GM08714 (cell line): ENCODE measurements around the gene PGRMC2.
A peak's percentile ranks its signal among the peaks of the same experiment; 100 is the strongest.

ENCODE experiments used
- H3K4me3 ChIP-seq: fragments of 200-500 bp; sonication (Bioruptor generic); 2 replicates; pipeline ENCODE4 v1.5.1; 2014; ENCODE audit warnings: mild to moderate bottlenecking, low read length, inconsistent platforms
- ZNF274 ChIP-seq: IDR thresholded peaks from 2 replicates; pipeline ENCODE4 v1.6.1; 2012; ENCODE audit warnings: mild to moderate bottlenecking, low read depth, low read length

Gene PGRMC2

DNA sequence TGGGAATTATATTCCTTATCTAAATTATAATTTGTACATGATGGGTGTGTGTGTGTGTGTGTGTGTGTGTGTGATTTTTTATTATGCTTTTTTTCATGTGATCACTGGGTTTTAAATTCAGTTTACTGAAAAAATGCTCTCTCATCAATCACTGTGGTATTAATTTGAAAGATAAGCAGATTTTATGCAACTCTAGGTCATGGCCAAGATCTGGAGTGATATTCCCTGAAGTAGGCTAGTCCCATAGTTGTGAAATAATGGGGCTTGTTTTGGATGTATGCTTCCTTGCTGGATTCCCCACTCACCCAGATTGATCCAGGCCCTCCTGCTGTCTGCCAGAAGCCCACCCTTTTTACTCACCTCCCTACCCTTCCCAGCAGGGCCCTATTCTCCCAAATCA, 22.0 kb upstream of the PGRMC2 start:
- H3K4me3 ChIP-seq = no peak overlapping the region
- TF ChIP-seq ZNF274 = no peak

DNA sequence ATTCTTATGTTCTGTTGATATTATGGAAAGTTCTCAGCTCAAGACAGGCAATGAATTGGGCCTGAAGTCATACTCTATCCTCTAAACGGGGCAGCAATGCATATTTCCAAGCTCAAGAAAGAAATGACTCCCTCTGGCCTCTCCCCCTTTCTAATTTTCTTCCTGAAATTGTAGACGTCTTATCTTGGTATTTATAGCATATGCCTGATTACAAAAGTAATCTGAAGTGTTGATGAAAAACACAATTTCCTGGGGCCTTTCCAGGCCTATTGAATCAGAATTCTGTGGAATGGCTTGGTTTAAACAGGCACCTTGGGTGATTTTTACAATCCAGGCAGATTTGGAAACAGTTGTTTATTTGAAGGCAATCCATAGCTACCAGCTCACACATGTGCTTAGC, 21.4 kb upstream of the PGRMC2 start:
- no peak overlapping the region for H3K4me3 ChIP-seq
- no peak for TF ChIP-seq ZNF274

- H3K4me3 ChIP-seq = no peak overlapping the region
- no peak for TF ChIP-seq ZNF274
Observed at GRCh38 chr4:128307123-128307571, 19.5 kb upstream of the PGRMC2 start.

DNA sequence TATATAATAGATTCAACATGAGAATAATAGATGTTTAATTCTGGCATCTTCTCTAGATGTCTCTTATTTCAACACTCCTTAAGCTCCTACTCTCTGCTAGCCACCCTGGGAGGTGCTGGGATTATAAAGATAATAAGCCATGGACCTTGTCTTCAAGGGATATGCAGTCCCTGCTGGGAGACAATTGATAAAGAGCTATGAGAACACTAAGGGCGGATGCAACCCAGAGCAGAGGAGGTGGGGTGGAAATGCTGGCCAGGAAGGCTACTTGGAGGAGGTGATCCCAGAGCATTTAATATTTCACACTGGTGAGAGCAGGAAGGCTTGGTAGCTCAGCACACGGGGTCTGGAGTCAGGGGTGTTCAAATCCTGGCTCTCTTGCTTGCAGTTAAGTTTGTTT, 18.3 kb upstream of the PGRMC2 start:
- no peak for TF ChIP-seq ZNF274

GRCh38 chr4:128303986-128304385, 16.4 kb upstream of the PGRMC2 start:
- no peak overlapping the region for H3K4me3 ChIP-seq
- TF ChIP-seq ZNF274 = no peak

More for the DNA sequence above, 18.3 kb upstream of the PGRMC2 start:
- H3K4me3 ChIP-seq = no peak overlapping the region

DNA sequence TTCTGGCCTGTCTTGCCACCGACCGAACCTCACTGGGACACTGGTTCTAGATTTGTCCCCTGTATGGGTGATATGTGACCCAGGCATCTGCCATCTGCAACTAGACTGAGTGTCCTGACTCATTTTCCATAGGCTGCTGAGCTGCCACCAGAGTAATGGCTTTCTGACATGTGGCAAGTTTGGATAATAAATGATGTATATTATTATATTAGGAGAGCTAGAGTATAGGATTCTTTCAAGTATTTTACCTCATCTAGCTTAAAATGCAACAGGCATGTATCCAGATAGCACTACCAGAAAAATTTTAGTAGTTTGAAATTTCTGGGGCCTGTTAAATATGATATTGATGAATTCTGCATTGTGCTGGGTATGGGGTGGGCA, 15.8 kb upstream of the PGRMC2 start:
- H3K4me3 ChIP-seq = no peak overlapping the region
- no peak for TF ChIP-seq ZNF274

DNA sequence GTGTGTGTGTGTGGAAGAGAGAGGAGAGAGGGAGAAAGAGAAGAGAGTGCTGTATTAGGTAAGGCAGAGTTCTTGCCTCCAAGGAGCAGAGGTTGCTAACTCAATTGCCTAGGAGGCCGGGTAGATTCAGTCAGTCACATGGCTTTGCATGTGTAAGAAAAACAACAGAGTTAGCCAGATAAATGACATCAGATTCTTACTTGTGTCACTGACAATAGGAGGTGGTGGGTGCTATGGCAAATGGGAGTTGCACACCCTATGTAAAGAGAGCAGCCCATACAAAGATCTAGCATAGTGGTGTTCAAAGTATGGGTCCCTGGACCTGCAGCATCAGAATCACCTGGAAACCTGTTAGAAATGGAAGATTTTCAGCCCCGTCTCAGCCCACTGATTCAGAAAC, 14.4 kb upstream of the PGRMC2 start:
- TF ChIP-seq ZNF274 = no peak
- no peak overlapping the region for H3K4me3 ChIP-seq

DNA sequence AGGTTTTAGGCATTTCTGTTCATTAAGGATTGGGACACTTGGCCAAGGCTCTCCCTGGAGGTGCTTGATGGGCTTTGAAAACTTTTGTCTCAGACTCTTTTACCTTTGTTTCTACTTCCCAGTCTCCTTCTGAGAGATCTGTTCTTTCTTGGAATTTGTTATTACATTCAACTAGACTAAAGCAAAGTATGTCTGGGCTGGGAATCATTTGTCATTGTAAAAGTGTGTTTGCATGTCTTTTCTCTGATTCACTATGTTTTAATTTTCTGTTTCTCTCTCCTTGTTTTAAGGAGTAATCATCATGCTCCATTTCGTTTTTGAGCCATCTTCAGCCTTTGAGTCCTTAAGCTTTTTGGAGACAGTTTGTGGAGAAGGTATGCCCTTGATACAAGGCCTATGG, 12.2 kb upstream of the PGRMC2 start:
- no peak for TF ChIP-seq ZNF274
- no peak overlapping the region for H3K4me3 ChIP-seq

DNA sequence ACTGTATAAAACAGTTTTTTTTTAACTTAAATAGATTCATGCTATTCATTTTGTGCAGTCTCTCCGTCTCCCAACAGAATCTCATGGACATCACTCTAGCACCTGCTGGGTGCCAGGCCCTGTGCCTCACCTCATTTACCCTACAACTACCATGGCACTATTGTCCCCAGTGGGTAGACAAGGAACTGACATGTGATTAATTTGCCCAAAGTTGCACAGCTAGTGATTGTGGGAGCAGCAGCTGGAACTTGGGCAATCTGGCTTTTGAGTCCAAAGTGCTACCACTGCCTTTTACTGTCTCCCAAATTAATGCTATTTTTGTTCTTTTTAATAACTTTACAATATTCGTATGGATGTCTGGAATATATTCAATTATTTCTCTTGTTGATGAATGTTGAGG, 11.2 kb upstream of the PGRMC2 start:
- H3K4me3 ChIP-seq = no peak overlapping the region
- TF ChIP-seq ZNF274 = no peak

DNA sequence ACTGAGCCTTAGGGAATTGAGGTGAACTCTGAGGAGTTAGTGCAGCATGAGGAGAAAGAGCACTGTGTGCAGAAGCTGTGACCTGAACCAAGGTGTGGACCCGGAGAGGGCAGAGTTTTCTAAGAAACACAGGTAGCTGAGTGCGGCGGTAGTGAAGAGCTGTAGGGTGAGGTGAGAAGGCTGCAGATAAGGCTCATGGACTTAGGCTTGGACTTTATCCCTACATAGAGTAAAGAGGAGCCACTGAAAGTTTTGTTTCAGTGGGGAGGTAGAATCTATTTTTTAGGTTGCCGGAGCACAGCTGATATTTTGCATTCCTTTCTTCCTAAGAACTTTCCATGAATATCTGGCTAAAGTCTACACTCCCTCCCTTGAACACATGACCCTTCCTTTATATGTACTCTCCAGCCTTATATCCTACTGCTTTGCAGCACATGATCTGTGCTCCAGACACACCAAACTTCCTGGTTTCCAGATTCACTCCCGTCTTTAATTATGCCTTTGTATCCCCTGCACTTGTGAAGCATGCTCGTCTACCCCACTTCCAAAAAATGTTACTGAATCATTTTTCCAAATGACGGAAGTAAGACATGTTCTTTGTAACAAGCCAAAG, 10.6 kb upstream of the PGRMC2 start:
- H3K4me3 ChIP-seq = no peak overlapping the region
- no peak for TF ChIP-seq ZNF274

- H3K4me3 ChIP-seq = no peak overlapping the region
- no peak for TF ChIP-seq ZNF274
Observed at GRCh38 chr4:128295255-128295654, 7.6 kb upstream of the PGRMC2 start.

DNA sequence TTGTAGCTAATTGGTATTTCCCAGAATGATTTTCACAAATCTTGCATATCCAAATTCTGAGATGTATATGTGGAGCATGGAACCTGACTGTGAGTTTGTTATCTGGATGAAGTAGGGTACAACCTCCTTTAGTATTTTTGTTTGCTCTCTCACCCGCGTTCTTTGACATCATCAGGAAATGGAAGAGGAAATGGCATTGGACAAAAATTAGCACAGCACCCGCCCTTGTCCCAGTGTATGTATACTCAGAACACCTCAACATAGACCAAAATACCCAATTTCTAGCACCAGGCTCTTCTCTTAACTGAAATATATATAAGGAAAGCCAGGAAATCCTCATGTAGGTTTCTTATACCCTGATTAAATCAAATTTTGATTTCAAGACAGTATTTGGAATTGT, 6.9 kb upstream of the PGRMC2 start:
- no peak overlapping the region for H3K4me3 ChIP-seq
- no peak for TF ChIP-seq ZNF274

DNA sequence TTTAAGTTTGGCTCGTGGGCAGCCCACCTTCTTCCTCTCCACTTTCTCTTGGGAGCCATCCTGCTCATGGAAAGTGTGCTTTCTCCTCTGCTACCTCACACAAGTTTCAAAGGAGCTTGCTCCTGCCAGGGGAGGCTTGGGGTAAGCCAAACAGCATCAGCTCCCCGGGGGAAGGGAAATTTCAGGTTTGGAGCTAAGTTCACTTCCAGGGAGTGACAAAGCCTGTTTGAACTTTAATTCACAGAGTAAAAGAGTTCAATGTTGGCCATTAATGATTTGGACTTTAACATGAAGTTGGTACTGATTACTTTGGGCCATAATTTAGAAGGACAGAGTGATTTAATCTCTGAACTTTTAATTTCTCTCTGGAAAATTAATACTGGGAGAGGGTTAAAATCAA, 4.7 kb upstream of the PGRMC2 start:
- no peak overlapping the region for H3K4me3 ChIP-seq

GRCh38 chr4:128291096-128291495, 3.5 kb upstream of the PGRMC2 start:
- TF ChIP-seq ZNF274 = no peak
- H3K4me3 ChIP-seq = no peak overlapping the region

More for the DNA sequence above, 4.7 kb upstream of the PGRMC2 start:
- TF ChIP-seq ZNF274 = no peak

DNA sequence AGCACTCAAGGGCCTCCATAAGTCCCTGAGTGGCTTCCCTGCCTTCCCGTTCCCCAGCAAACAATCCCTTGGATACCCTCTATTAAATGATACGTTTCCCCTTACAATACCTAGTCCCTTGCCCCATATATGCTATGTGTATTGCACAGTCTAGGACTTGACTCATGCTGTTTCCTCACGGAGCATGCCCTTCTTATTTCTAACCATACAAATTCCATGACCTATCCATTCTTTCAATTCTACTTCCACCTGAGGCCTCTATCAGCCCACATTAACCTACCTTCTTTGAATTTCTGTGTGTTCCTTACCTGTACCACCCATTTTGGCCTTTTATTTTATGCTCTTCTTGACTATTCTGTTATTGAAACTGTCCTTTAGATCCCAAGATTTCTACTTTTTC, 2.9 kb upstream of the PGRMC2 start:
- no peak for TF ChIP-seq ZNF274
- no peak overlapping the region for H3K4me3 ChIP-seq

DNA sequence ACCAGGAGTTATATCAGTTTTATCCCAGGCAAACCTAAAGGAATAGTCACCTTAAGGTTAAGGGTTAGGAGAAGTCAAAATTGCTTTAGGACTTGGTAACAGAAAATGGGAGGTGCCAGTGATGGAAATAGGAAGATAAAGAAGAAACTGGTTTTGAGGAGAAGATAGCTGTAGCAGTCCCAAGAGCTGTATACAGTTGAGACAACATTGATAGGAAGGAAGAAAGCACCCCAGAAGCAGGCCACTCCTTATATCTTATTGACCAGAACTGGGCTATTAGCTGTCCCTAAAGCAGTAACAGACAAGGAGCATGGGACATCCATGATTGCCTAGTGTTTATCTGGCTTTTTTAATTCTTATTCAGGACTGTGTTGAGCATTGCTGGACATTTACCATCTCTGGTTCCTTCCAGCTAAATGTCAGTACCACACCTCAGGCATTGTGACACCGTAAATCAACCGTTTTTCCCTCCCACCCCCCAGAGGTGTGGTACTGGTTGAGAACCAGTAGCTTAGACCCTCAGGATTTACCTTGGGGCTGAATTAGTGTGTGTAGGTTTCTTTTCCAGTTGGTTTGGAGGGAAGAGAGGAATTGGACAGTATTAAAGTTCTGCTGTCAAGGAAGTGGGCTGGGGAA, 2.0 kb upstream of the PGRMC2 start:
- TF ChIP-seq ZNF274 = no peak
- H3K4me3 ChIP-seq = no peak overlapping the region

DNA sequence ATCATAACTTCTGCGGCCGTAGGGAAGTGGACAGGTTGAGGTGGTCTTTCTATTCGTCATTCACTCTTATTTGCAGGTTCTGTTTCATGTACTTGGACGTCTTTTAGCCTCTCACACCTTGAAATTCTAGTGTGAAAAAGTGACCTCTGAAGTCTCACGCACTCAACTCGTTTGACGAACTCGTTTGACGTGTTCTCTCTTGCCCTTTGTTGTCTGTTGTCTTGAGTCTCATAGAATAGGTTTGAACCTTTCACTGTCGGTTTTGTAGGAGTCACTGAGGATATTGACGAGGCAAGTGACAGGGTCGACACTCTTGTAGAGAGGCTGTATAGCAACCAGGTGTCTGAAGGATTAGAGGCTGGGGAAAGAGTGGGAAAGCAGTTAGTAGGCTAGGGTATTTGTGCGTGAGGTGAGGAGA, 1.1 kb upstream of the PGRMC2 start:
- TF ChIP-seq ZNF274 = no peak
- peak overlapping the region; percentile 74 for H3K4me3 ChIP-seq
